ENCODE data around the gene MARK2.

DNA sequence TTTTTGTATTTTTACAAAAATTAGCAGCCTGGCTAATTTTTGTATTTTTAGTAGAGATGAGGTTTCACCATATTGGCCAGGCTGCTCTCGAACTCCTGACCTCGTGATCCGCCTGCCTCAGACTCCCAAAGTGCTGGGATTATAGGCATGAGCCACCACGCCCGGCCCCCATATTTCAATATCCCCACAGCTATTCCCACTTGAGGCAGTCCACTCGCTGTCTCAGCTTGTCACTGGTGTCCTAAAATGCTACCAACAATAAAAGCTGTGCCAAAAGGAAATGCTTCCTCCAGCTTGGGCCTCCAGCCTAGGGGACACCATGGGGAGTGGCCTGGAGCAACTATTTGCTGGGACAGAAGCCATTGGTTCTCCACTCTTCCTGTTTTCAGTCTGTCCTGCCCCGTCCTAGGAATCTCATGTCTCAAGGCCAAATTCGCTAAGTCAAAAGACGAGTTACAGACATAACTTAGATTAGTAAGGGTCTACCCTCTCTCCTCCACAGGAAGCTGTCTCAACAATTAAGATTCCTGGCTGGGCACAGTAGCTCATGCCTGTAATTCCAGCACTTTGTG is 33.0 kb upstream of the MARK2 start:
- TF ChIP-seq, protein P1, sequence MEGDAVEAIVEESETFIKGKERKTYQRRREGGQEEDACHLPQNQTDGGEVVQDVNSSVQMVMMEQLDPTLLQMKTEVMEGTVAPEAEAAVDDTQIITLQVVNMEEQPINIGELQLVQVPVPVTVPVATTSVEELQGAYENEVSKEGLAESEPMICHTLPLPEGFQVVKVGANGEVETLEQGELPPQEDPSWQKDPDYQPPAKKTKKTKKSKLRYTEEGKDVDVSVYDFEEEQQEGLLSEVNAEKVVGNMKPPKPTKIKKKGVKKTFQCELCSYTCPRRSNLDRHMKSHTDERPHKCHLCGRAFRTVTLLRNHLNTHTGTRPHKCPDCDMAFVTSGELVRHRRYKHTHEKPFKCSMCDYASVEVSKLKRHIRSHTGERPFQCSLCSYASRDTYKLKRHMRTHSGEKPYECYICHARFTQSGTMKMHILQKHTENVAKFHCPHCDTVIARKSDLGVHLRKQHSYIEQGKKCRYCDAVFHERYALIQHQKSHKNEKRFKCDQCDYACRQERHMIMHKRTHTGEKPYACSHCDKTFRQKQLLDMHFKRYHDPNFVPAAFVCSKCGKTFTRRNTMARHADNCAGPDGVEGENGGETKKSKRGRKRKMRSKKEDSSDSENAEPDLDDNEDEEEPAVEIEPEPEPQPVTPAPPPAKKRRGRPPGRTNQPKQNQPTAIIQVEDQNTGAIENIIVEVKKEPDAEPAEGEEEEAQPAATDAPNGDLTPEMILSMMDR (IDR thresholded peaks at IDR 0.05), result no peak
- TF ChIP-seq POLR2A (IDR thresholded peaks at IDR 0.05), result no peak

All from Peyer's patch (tissue), 4 donors.